ENCODE results near the gene MAPK8.
"Not testable (repeated sequence)": the region's sequence is repeated elsewhere in the genome, so short reads cannot be mapped to it uniquely, and the experiment has no call there.

The MAPK8 gene

DNA sequence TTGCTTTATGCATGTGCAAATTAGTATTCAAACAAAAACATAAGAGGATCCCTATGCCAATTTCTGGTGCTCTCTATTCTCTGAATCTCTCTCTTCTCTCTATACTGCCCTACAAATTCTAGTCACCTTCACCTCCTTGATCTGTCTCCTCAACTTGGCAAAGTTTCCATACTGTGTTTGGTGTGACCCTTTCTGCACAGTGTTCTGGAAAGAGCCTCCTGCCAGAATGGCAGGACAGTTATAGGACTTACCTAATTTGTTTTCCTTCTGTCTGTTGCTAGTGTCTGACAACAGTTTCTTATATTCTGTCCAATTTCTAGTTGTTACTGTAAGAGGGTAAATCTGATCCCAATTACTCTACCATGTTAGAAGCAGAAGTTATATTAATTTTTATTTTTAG, 34.3 kb downstream of the MAPK8 start:
- Mint-ChIP-seq H3K4me1 (peaks cover 61% of the 10 kb centered on the region), H3K9me3 (no peaks in the 10 kb centered on the region), H3K27ac (peak overlapping the region; percentile 6), H3K4me3 (no peak overlapping the region), H3K36me3 (peaks cover 8% of the 10 kb centered on the region)
- peak; percentile 22 for ATAC-seq
- no peak for DNase-seq (ENCODE audit: low spot score in 2 of 2)

DNA sequence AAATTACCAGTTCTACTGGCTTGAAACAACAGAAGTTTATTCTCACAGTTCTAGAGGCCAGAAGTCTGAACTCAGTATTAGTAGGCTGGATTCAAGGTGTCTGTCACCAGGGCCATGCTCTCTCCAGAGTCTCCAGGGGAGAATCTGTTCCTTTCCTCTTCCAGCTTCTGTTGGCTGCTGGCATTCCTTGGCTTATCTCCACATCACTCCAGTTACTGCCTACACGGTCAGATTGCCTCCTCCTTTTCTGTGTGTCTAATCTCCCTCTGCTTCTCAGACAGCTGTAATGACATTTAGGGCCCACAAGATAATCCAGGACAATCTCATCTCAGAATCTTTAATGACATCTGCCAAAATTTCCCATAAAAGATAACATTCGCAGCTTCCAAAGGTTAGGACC, 36.6 kb downstream of the MAPK8 start:
- no peak for DNase-seq (ENCODE audit: low spot score in 2 of 2)
- H3K4me1 Mint-ChIP-seq: peaks cover 46% of the 10 kb centered on the region
- H3K4me3 Mint-ChIP-seq: no peak overlapping the region
- H3K9me3 Mint-ChIP-seq: peaks cover 5% of the 10 kb centered on the region
- H3K36me3 Mint-ChIP-seq: no peaks in the 10 kb centered on the region
- ATAC-seq: no peak
- no peak overlapping the region for H3K27ac Mint-ChIP-seq

DNA sequence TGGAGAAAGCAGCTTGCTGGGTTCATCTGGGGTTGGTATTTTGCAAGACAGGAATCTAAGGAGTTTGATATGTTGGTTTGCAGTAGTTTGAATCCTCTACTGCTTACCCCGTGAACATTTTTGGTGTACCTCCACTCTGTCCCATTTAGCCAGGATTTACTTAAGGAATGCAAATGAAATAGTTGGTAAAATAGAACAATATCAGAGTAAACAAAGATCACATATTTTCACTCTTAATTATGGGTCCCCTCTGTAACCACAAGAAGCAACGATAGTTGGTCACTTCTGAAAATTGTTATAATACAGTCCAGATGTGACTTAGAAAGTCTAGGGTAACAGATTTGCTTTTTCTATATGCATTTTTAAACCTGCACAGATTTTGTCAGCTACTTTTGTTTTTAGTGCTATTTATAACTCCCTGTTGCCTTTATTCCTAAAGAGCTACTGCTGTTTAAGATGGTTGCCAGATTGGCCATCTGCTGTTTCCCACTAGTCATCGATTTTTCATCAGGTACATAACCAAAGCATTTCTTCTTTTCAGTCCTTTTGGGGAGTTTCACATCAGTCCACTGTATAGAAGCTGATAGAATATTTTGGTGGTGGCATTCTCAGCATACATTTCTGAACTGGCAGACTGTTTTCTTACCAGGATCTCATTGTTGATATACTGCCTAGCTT, 37.6 kb downstream of the MAPK8 start:
- ATAC-seq (no peak), DNase-seq (ENCODE audit: low spot score in 2 of 2) (no peak)
- Mint-ChIP-seq H3K4me1 (peaks cover 38% of the 10 kb centered on the region), H3K9me3 (peaks cover 5% of the 10 kb centered on the region), H3K27ac (no peak overlapping the region), H3K36me3 (no peaks in the 10 kb centered on the region), H3K4me3 (no peak overlapping the region)

DNA sequence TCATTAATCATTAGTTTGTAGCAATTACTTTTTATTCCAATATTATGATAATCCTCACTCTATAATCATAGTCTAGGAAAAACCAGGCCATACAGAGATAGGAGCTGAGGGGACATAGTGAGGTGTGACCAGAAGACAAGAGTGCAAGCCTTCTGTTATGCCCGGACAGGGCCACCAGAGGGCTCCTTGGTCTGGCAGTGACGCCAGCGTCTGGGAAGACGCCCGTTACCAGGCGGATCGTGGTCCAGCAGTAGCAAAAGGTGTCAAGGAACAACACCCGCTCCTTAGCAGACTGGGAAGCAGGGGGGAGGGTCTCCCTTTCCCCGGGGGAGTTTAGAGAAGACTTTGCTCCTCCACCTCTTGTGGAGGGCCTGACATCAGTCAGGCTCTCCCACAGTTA, 39.8 kb downstream of the MAPK8 start:
- H3K9me3 Mint-ChIP-seq: peaks cover 10% of the 10 kb centered on the region
- peaks cover 27% of the 10 kb centered on the region for H3K4me1 Mint-ChIP-seq
- H3K27ac Mint-ChIP-seq; DNase-seq (ENCODE audit: low spot score in 2 of 2); ATAC-seq; H3K4me3 Mint-ChIP-seq; H3K36me3 Mint-ChIP-seq: not testable (repeated sequence)

DNA sequence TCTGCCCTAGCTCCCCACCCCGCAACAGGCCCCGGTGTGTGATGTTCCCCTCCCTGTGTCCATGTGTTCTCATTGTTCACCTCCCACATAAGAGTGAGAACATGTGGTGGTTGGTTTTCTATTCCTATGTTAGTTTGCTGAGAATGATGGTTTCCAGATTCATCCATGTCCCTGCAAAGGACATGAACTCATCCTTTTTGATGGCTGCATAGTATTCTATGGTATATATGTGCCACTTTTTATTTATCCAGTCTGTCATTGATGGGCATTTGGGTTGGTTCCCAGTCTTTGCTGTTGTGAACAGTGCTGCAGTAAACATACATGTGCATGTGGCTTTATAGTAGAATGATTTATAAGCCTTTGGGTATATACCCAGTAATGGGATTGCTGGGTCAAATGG, 41.1 kb downstream of the MAPK8 start:
- not testable (repeated sequence) for H3K27ac Mint-ChIP-seq; H3K36me3 Mint-ChIP-seq; H3K4me3 Mint-ChIP-seq; ATAC-seq; DNase-seq (ENCODE audit: low spot score in 2 of 2)
- H3K9me3 Mint-ChIP-seq: peaks cover 10% of the 10 kb centered on the region
- H3K4me1 Mint-ChIP-seq: peaks cover 19% of the 10 kb centered on the region

DNA sequence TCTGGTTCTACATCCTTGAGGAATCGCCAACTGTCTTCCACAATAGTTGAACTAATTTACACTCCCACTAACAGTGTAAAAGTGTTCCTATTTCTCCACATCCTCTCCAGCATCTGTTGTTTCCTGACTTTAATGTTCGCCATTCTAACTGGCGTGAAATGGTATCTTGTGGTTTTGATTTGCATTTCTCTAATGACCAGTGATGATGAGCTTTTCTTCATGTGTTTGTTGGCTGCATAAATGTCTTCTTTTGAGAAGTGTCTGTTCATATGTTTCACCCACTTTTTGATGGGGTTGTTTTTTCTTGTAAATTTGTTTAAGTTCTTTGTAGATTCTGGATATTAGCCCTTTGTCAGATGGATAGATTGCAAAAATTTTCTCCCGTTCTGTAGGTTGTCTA, 41.5 kb downstream of the MAPK8 start:
- H3K4me1 Mint-ChIP-seq: peaks cover 15% of the 10 kb centered on the region
- not testable (repeated sequence) for H3K36me3 Mint-ChIP-seq; ATAC-seq; H3K27ac Mint-ChIP-seq; DNase-seq (ENCODE audit: low spot score in 2 of 2); H3K4me3 Mint-ChIP-seq
- H3K9me3 Mint-ChIP-seq: peaks cover 10% of the 10 kb centered on the region

DNA sequence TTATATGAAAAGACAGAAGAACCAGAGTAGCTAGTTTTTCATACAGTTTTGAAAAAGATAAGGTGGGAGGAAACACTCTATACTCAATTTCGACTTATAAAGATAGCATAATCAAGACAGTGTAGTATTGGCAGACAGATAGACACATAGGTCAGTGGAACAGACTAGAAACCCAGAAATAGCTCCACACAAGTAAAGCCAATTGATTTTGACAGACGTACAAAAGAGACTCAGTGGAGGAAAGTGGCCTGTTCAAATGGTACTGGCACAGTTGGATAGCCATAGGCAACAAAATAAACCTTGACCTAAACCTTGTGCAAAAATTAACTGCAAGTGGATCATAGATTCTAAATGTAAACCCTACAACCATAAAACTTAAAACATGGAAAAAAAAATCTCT, 46.8 kb downstream of the MAPK8 start:
- H3K27ac Mint-ChIP-seq: no peak overlapping the region
- H3K4me3 Mint-ChIP-seq: no peak overlapping the region
- peaks cover 5% of the 10 kb centered on the region for H3K36me3 Mint-ChIP-seq
- H3K4me1 Mint-ChIP-seq: peaks cover 17% of the 10 kb centered on the region
- ATAC-seq: no peak
- DNase-seq (ENCODE audit: low spot score in 2 of 2): no peak
- peaks cover 12% of the 10 kb centered on the region for H3K9me3 Mint-ChIP-seq

DNA sequence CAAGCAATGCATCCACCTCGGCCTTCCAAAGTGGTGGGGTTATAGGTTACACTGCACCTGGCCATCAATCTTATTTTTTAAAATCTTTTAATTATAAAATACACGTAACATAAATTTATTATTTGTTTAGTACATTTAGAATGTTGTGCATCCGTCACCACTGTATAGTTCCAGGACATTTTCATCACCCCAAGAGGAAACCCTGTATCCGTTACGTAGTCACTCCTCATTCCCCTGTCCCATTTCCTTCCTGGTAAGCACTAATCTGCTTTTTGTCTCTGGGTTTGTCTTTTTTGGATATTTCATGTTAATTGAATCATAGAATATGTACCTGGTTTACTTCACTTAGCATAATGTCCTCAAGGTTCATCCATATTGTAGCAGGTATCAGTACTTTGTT, 51.2 kb downstream of the MAPK8 start:
- Mint-ChIP-seq H3K4me1 (peaks cover 14% of the 10 kb centered on the region), H3K36me3 (peaks cover 5% of the 10 kb centered on the region)
- no peak for DNase-seq (ENCODE audit: low spot score in 2 of 2)

DNA sequence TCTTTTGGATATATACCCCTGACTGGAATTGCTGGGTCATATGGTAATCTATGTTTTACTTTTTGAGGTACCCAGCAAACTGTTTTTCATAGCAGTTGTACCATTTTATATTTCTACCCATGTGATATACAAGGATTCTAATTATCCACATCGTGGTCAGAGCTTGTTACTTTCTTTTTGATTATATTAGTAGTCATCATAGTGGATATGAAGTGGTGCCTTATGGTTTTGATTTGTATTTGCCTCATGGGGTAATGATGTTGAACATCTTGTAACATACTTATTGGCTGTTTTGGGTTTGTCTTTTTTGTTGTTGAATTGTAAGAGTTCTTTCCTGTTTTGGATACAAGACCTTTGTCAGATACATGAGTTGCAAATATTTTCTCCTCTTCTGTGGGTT, 51.7 kb downstream of the MAPK8 start:
- peaks cover 5% of the 10 kb centered on the region for H3K36me3 Mint-ChIP-seq
- H3K27ac Mint-ChIP-seq: no peak overlapping the region
- ATAC-seq (peak; percentile 82), DNase-seq (ENCODE audit: low spot score in 2 of 2) (no peak)
- H3K9me3 Mint-ChIP-seq: peaks cover 6% of the 10 kb centered on the region
- H3K4me1 Mint-ChIP-seq: peaks cover 14% of the 10 kb centered on the region
- no peak overlapping the region for H3K4me3 Mint-ChIP-seq

More for the DNA sequence above, 51.2 kb downstream of the MAPK8 start:
- H3K9me3 Mint-ChIP-seq: peaks cover 6% of the 10 kb centered on the region
- no peak for ATAC-seq
- no peak overlapping the region for H3K27ac Mint-ChIP-seq
- no peak overlapping the region for H3K4me3 Mint-ChIP-seq

DNA sequence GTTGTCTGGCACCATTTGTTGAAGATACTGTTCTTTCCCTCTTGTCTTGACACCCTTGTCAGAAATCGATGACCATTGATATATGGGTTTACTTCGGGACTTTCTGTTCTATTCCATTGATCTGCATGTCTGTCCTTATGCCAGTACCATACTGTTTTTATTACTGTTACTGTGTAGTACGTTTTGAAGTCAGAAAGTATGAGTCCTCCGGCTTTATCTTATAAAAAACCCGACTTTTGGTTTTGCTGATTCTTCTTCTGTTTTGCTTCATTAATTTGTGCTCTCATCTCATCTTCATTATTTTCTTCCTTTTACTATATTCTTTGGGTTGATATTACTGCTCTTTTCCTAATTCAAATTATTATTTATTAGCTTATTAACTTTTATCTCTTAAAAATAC, 52.4 kb downstream of the MAPK8 start:
- Mint-ChIP-seq H3K4me3 (no peak overlapping the region), H3K27ac (no peak overlapping the region), H3K36me3 (peaks cover 5% of the 10 kb centered on the region), H3K4me1 (peaks cover 19% of the 10 kb centered on the region), H3K9me3 (peaks cover 3% of the 10 kb centered on the region)
- DNase-seq (ENCODE audit: low spot score in 2 of 2) (no peak), ATAC-seq (no peak)

DNA sequence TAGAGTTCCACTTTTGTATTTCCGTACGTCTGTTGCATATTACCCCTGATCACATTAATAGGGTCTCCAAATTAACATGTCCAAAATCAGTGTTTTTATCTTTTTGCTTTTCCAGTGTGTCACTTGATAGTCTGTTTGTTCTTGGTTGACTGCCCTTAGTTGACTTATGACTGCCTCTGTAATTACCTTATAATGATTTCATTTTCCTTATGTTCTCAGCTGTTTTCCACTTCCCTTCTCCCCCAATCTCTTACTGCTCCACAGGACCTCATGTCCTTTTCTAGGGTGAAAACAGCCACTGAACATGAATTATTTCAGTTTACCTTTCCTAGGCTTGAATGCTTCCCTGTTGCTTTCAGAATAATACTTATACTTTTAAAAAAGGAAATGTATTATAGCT, 54.7 kb downstream of the MAPK8 start:
- H3K4me1 Mint-ChIP-seq: peaks cover 19% of the 10 kb centered on the region
- ATAC-seq (no peak), DNase-seq (ENCODE audit: low spot score in 2 of 2) (no peak)
- peaks cover 3% of the 10 kb centered on the region for H3K9me3 Mint-ChIP-seq
- H3K27ac Mint-ChIP-seq: no peak overlapping the region
- no peak overlapping the region for H3K4me3 Mint-ChIP-seq
- peaks cover 5% of the 10 kb centered on the region for H3K36me3 Mint-ChIP-seq

DNA sequence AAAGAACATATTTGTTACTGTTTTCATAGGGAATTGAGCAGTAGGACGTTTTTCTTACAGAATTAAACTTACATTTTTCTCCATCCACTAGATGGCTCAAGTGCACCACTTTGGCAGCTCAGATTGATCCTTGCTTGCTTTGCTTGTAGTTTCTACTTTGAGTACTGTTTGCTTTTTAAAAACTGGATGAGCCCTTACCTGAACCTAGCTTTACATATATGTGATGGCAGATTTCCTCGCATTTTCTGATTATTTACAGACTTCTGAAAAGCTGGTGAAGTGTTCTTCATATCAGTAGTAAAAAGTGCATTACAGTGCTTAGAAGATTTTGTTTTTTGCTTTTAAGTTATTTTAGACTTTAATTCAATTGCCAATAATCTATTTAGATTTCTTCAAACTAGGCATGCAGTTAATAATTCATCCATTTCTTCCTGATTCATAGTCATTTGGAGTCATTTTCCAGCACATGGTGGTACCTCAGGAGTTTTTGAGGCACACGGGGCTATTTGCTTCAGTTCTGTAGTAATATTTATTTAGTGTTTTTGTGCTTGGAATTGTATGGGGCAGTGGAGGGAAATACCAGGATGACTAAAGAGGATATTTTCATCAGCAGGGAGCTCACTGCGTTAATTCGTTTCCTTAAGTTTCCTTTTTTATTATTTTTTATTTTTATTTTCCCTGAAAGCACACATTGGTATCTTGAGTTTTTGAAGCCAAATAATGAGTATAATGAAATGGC, 57.3 kb downstream of the MAPK8 start:
- Mint-ChIP-seq H3K4me1 (peaks cover 15% of the 10 kb centered on the region), H3K36me3 (no peaks in the 10 kb centered on the region), H3K4me3 (no peak overlapping the region), H3K27ac (no peak overlapping the region), H3K9me3 (no peaks in the 10 kb centered on the region)
- DNase-seq (ENCODE audit: low spot score in 2 of 2) (no peak), ATAC-seq (no peak)

DNA sequence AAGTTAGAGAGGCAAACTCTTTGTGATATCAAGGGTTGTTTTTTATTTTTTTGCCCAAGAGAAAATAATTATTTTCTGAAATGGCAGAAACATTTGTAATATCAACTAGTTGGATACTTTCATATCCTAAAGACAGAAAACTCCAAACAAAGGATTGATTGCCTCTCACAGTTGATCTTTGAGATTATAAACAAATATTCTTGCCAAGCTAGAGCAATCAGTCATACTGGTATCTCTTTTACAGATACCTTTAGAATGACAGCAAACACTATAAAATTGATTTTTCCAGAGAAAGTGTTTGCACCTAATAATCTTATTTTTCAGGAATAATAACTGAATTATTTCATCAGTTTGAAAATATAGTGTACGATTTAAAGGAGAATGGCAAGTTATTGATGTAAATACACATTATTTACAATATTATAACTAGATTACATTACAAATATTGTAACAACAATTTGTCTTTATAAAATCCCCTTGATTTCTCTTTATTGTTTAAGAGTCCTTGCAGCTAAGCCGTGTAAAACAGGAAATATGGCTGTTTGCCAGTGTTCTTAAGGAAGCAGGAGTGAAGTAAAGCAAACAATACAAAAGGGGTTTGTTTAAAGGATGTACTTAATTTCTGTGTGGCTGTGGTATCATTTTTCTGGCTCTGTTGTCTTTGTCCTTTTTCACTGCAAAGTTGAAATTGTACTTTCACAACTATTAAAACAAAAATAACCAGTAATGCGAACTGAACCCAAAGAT, 58.4 kb downstream of the MAPK8 start:
- Mint-ChIP-seq H3K27ac (no peak overlapping the region), H3K4me3 (no peak overlapping the region), H3K9me3 (no peaks in the 10 kb centered on the region), H3K36me3 (no peaks in the 10 kb centered on the region), H3K4me1 (peaks cover 15% of the 10 kb centered on the region)
- ATAC-seq: no peak
- no peak for DNase-seq (ENCODE audit: low spot score in 2 of 2)

DNA sequence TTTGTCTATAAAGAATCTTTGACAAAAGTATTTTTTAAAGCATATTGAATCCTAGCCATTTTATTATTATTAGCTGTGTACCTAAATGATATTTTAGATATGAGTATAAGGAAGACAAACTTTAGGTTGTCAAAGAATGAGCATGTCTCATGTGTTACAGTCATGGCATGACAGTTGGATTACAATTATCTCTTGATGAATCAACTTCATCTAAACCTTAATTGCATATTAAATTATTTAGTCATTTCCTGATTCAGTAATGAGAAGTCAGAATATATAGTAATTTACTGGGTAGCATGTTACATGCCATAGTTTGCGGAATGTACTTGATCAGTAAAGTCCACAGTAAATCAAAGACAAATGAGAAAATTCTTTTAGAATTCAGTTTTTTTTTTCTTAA, 59.2 kb downstream of the MAPK8 start:
- no peak overlapping the region for H3K4me3 Mint-ChIP-seq
- no peaks in the 10 kb centered on the region for H3K36me3 Mint-ChIP-seq
- H3K9me3 Mint-ChIP-seq: no peaks in the 10 kb centered on the region
- H3K27ac Mint-ChIP-seq: no peak overlapping the region
- ATAC-seq (no peak), DNase-seq (ENCODE audit: low spot score in 2 of 2) (no peak)
- H3K4me1 Mint-ChIP-seq: peaks cover 15% of the 10 kb centered on the region

DNA sequence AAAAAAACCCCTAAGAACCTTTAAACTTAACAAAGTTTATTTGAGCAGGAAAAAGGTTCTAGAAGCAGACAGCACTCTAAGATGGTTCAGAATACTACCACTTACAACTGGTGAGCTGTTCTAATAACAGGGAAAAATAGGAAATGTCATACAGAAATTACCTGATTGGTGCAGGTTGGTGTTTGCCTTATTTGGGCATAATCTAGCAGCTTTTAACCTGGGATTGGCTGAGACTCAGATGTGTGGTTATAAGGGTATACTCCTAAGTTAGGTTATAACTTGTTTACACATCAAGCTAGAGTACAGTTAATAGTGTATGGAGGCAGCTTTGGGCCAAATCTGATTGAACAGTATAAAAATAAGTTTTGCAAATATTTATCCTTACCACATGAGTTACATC, 59.8 kb downstream of the MAPK8 start:
- Mint-ChIP-seq H3K9me3 (no peaks in the 10 kb centered on the region), H3K4me3 (no peak overlapping the region), H3K27ac (no peak overlapping the region), H3K4me1 (peaks cover 15% of the 10 kb centered on the region), H3K36me3 (no peaks in the 10 kb centered on the region)
- DNase-seq (ENCODE audit: low spot score in 2 of 2) (no peak), ATAC-seq (no peak)

DNA sequence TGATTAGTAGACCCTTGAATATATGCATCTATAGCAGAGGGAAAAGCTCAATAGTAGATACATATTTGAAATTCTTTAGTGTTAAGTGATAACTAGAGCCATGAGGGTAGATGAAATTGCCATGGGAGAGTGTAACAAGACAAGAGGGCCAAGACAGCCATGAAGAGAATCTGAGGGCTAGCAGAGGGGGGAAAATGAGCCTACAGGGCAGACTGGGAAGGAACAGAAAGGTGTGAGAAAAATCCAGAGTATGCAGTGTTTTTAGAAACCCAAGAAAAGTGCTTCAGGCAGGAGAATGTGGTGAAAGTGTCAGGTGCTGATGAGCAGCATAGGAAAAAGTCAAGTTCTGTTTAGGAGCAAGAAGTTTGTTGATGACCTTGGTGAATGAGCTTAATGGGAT, 63.0 kb downstream of the MAPK8 start:
- DNase-seq (ENCODE audit: low spot score in 2 of 2) (no peak), ATAC-seq (no peak)
- Mint-ChIP-seq H3K4me3 (no peak overlapping the region), H3K36me3 (no peaks in the 10 kb centered on the region), H3K4me1 (peaks cover 10% of the 10 kb centered on the region), H3K9me3 (peaks cover 5% of the 10 kb centered on the region), H3K27ac (no peak overlapping the region)

Measured in stimulated activated effector memory CD8-positive, alpha-beta T cell treated with anti-CD3 and anti-CD28 coated beads, Interleukin-12 subunit alpha, Interleukin-12 subunit beta, amount 100 ng/mL, for 72 hours (primary cell).